ENCODE data around the gene NRG3.

DNA sequence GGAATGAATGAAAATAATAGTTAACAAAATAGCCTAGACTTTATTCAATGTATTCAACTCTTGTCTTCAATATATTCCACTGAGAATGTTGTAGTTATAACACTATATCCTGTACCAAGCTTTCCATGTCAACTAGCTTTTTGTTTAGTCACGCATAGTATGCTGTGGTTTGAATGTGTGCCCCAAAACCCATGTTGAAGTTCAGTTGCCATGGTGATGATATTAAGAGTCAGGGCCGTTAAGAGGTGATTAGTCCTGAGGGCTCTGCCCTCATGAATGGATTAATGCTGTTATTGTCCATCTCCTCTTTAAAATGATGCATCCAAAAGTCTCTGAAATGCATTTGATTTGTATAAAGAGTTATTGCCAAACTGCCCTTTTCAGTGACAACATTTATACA lies 887.6 kb downstream of the NRG3 start:
- TF ChIP-seq YY1 (IDR thresholded peaks at IDR 0.05; ENCODE audit: insufficient read depth, insufficient read length) (no peak), ZNF274 (IDR thresholded peaks at IDR 0.05; ENCODE audit: low read depth, low read length) (no peak), SUZ12 (IDR thresholded peaks at IDR 0.05; ENCODE audit: extremely low read depth, insufficient read depth, insufficient read length) (no peak)

Measured in NT2/D1 (cell line).